T-helper 1 cell treated with Interleukin-12 subunit alpha and Interleukin-12 subunit beta and Interleukin-4 antibody, amounts not matched to agents 30 μg/mL and 1 μg/mL, for 36 hours (primary cell): Measurements from ENCODE around the gene SPCS3.
"Not testable (repeated sequence)": the region's sequence is repeated elsewhere in the genome, so short reads cannot be mapped to it uniquely, and the experiment has no call there.

ENCODE experiments used
- H3K27ac Mint-ChIP-seq: one replicate; pipeline ENCODE4 v1.8.0; 2021; ENCODE audit warnings: mild to moderate bottlenecking, mixed read lengths
- H3K27me3 Mint-ChIP-seq: one replicate; pipeline ENCODE4 v1.8.0; 2021; ENCODE audit warnings: low read depth, mixed read lengths
- H3K36me3 Mint-ChIP-seq: one replicate; pipeline ENCODE4 v1.8.0; 2021; ENCODE audit warnings: low read depth, mixed read lengths
- H3K4me1 Mint-ChIP-seq: one replicate; pipeline ENCODE4 v1.8.0; 2021; ENCODE audit warnings: low read depth, mixed read lengths
- H3K4me3 Mint-ChIP-seq: one replicate; pipeline ENCODE4 v1.8.0; 2021; ENCODE audit warnings: mild to moderate bottlenecking, moderate library complexity, mixed read lengths
- H3K9me3 Mint-ChIP-seq: one replicate; pipeline ENCODE4 v1.8.0; 2021; ENCODE audit warnings: mixed read lengths

Gene SPCS3

GRCh38 chr4:176319151-176319703, 539 bp upstream of the SPCS3 start:
- Mint-ChIP-seq H3K9me3 (no peaks in the 10 kb centered on the region), H3K27me3 (peaks cover 3% of the 10 kb centered on the region), H3K4me1 (peaks cover 23% of the 10 kb centered on the region), H3K27ac (peak overlapping the region; percentile 85), H3K4me3 (peak overlapping the region; percentile 86), H3K36me3 (peaks cover 17% of the 10 kb centered on the region)

GRCh38 chr4:176320340-176320975, 692 bp downstream of the SPCS3 start:
- H3K27ac Mint-ChIP-seq: peak overlapping the region; percentile 91

GRCh38 chr4:176320976-176321361, 1.2 kb downstream of the SPCS3 start:
- peak overlapping the region; percentile 91 for H3K27ac Mint-ChIP-seq
- H3K4me1 Mint-ChIP-seq: peaks cover 29% of the 10 kb centered on the region
- peaks cover 18% of the 10 kb centered on the region for H3K36me3 Mint-ChIP-seq
- peaks cover 3% of the 10 kb centered on the region for H3K27me3 Mint-ChIP-seq
- peak overlapping the region; percentile 88 for H3K4me3 Mint-ChIP-seq
- H3K9me3 Mint-ChIP-seq: no peaks in the 10 kb centered on the region

More at GRCh38 chr4:176320340-176320975, 692 bp downstream of the SPCS3 start:
- Mint-ChIP-seq H3K4me1 (peaks cover 29% of the 10 kb centered on the region), H3K9me3 (no peaks in the 10 kb centered on the region), H3K36me3 (peaks cover 18% of the 10 kb centered on the region), H3K4me3 (peak overlapping the region; percentile 88), H3K27me3 (peaks cover 3% of the 10 kb centered on the region)

GRCh38 chr4:176321589-176321988, 1.8 kb downstream of the SPCS3 start:
- H3K9me3 Mint-ChIP-seq: no peaks in the 10 kb centered on the region
- peaks cover 3% of the 10 kb centered on the region for H3K27me3 Mint-ChIP-seq
- H3K27ac Mint-ChIP-seq: peak overlapping the region; percentile 91
- peak overlapping the region; percentile 88 for H3K4me3 Mint-ChIP-seq
- peaks cover 18% of the 10 kb centered on the region for H3K36me3 Mint-ChIP-seq
- H3K4me1 Mint-ChIP-seq: peaks cover 29% of the 10 kb centered on the region

- Mint-ChIP-seq H3K4me1 (peaks cover 30% of the 10 kb centered on the region), H3K36me3 (peaks cover 30% of the 10 kb centered on the region), H3K27me3 (no peaks in the 10 kb centered on the region), H3K4me3 (no peak overlapping the region), H3K27ac (no peak overlapping the region), H3K9me3 (no peaks in the 10 kb centered on the region)
These were observed 3.9 kb downstream of the SPCS3 start for GRCh38 chr4:176323511-176324160.

- H3K9me3 Mint-ChIP-seq, H3K27ac Mint-ChIP-seq, H3K4me3 Mint-ChIP-seq, H3K27me3 Mint-ChIP-seq: not testable (repeated sequence)
- Mint-ChIP-seq H3K4me1 (peaks cover 30% of the 10 kb centered on the region), H3K36me3 (peaks cover 32% of the 10 kb centered on the region)
These were observed 5.1 kb downstream of the SPCS3 start for GRCh38 chr4:176324876-176325275.

- H3K9me3 Mint-ChIP-seq: no peaks in the 10 kb centered on the region
- no peak overlapping the region for H3K27ac Mint-ChIP-seq
- peaks cover 13% of the 10 kb centered on the region for H3K4me1 Mint-ChIP-seq
- no peaks in the 10 kb centered on the region for H3K27me3 Mint-ChIP-seq
- H3K36me3 Mint-ChIP-seq: peaks cover 28% of the 10 kb centered on the region
- H3K4me3 Mint-ChIP-seq: no peak overlapping the region
These were observed 13.3 kb downstream of the SPCS3 start for GRCh38 chr4:176333076-176333475.

- no peaks in the 10 kb centered on the region for H3K27me3 Mint-ChIP-seq
- H3K9me3 Mint-ChIP-seq: no peaks in the 10 kb centered on the region
- no peak overlapping the region for H3K27ac Mint-ChIP-seq
- no peak overlapping the region for H3K4me3 Mint-ChIP-seq
- peaks cover 12% of the 10 kb centered on the region for H3K4me1 Mint-ChIP-seq
- H3K36me3 Mint-ChIP-seq: peaks cover 24% of the 10 kb centered on the region
These were observed 14.3 kb downstream of the SPCS3 start for GRCh38 chr4:176334066-176334465.

GRCh38 chr4:176335421-176335820, 15.7 kb downstream of the SPCS3 start:
- Mint-ChIP-seq H3K4me1 (peaks cover 12% of the 10 kb centered on the region), H3K9me3 (no peaks in the 10 kb centered on the region), H3K27ac (no peak overlapping the region), H3K36me3 (peaks cover 18% of the 10 kb centered on the region), H3K27me3 (no peaks in the 10 kb centered on the region), H3K4me3 (no peak overlapping the region)

GRCh38 chr4:176339936-176340761, 20.4 kb downstream of the SPCS3 start:
- Mint-ChIP-seq H3K9me3 (peaks cover 16% of the 10 kb centered on the region), H3K4me3 (no peak overlapping the region), H3K27ac (no peak overlapping the region), H3K27me3 (no peaks in the 10 kb centered on the region), H3K36me3 (peaks cover 8% of the 10 kb centered on the region), H3K4me1 (peaks cover 5% of the 10 kb centered on the region)

GRCh38 chr4:176340871-176341685, 21.3 kb downstream of the SPCS3 start:
- peaks cover 16% of the 10 kb centered on the region for H3K9me3 Mint-ChIP-seq
- no peak overlapping the region for H3K4me3 Mint-ChIP-seq
- H3K4me1 Mint-ChIP-seq: peaks cover 3% of the 10 kb centered on the region
- H3K27me3 Mint-ChIP-seq: no peaks in the 10 kb centered on the region
- H3K36me3 Mint-ChIP-seq: peaks cover 6% of the 10 kb centered on the region
- H3K27ac Mint-ChIP-seq: no peak overlapping the region

- Mint-ChIP-seq H3K27me3 (no peaks in the 10 kb centered on the region), H3K36me3 (peaks cover 4% of the 10 kb centered on the region), H3K9me3 (peaks cover 16% of the 10 kb centered on the region), H3K4me3 (no peak overlapping the region), H3K4me1 (peaks cover 3% of the 10 kb centered on the region), H3K27ac (no peak overlapping the region)
These were observed 22.6 kb downstream of the SPCS3 start for GRCh38 chr4:176342384-176342783.

GRCh38 chr4:176343286-176343685, 23.5 kb downstream of the SPCS3 start:
- no peak overlapping the region for H3K4me3 Mint-ChIP-seq
- peaks cover 3% of the 10 kb centered on the region for H3K4me1 Mint-ChIP-seq
- peaks cover 4% of the 10 kb centered on the region for H3K36me3 Mint-ChIP-seq
- peaks cover 16% of the 10 kb centered on the region for H3K9me3 Mint-ChIP-seq
- H3K27ac Mint-ChIP-seq: no peak overlapping the region
- no peaks in the 10 kb centered on the region for H3K27me3 Mint-ChIP-seq

- not testable (repeated sequence) for H3K4me3 Mint-ChIP-seq, H3K27ac Mint-ChIP-seq, H3K27me3 Mint-ChIP-seq, H3K36me3 Mint-ChIP-seq, H3K4me1 Mint-ChIP-seq
- H3K9me3 Mint-ChIP-seq: peaks cover 16% of the 10 kb centered on the region
These were observed 25.6 kb downstream of the SPCS3 start for GRCh38 chr4:176345346-176345745.
